HS-27A (cell line): Measurements from ENCODE around the gene ADCY2.
"Not testable (repeated sequence)": the region's sequence is repeated elsewhere in the genome, so short reads cannot be mapped to it uniquely, and the experiment has no call there.

Source experiments
- DNase-seq: peaks from one replicate; pipeline ENCODE4 v3.0.0-alpha.2; 2012; ENCODE audit warnings: low read depth, missing footprints

ADCY2 gene

GRCh38 chr5:7395432-7395946 lies 449 bp upstream of the ADCY2 start:
- DNase-seq, result no peak

- no peak for DNase-seq
Observed at GRCh38 chr5:7396713-7397454, 946 bp downstream of the ADCY2 start.

GRCh38 chr5:7397937-7398336 lies 2.0 kb downstream of the ADCY2 start:
- DNase-seq, result no peak

GRCh38 chr5:7398596-7399280 lies 2.8 kb downstream of the ADCY2 start:
- DNase-seq, result no peak

GRCh38 chr5:7405277-7405676 lies 9.3 kb downstream of the ADCY2 start:
- no peak for DNase-seq

- no peak for DNase-seq
Observed at GRCh38 chr5:7410936-7411511, 15.1 kb downstream of the ADCY2 start.

- no peak for DNase-seq
Observed at GRCh38 chr5:7412409-7412808, 16.5 kb downstream of the ADCY2 start.

- DNase-seq, result no peak
Observed at GRCh38 chr5:7415123-7415522, 19.2 kb downstream of the ADCY2 start.

- no peak for DNase-seq
Observed at GRCh38 chr5:7415587-7416535, 19.9 kb downstream of the ADCY2 start.

- DNase-seq, result no peak
Observed at GRCh38 chr5:7418276-7418675, 22.3 kb downstream of the ADCY2 start.

- no peak for DNase-seq
Observed at GRCh38 chr5:7419367-7419766, 23.4 kb downstream of the ADCY2 start.

- no peak for DNase-seq
Observed at GRCh38 chr5:7419846-7420245, 23.9 kb downstream of the ADCY2 start.

- DNase-seq, result no peak
Observed at GRCh38 chr5:7420510-7421280, 24.8 kb downstream of the ADCY2 start.

GRCh38 chr5:7422316-7423106 lies 26.6 kb downstream of the ADCY2 start:
- DNase-seq, result no peak

GRCh38 chr5:7423231-7423630 lies 27.3 kb downstream of the ADCY2 start:
- not testable (repeated sequence) for DNase-seq

GRCh38 chr5:7425830-7426229 lies 29.9 kb downstream of the ADCY2 start:
- DNase-seq, result no peak

GRCh38 chr5:7426284-7426683 lies 30.3 kb downstream of the ADCY2 start:
- no peak for DNase-seq

- DNase-seq, result no peak
Observed at GRCh38 chr5:7434914-7435313, 39.0 kb downstream of the ADCY2 start.

- no peak for DNase-seq
Observed at GRCh38 chr5:7435503-7435902, 39.6 kb downstream of the ADCY2 start.

- DNase-seq, result no peak
Observed at GRCh38 chr5:7436521-7436920, 40.6 kb downstream of the ADCY2 start.
